H54 (cell line): ENCODE measurements around the gene ZNF92.
"Not testable (repeated sequence)": the region's sequence is repeated elsewhere in the genome, so short reads cannot be mapped to it uniquely, and the experiment has no call there.

Experiments used
- DNase-seq: peaks from one replicate; pipeline ENCODE4 v3.0.0; 2011; ENCODE audit warnings: low spot score, mixed read lengths; ENCODE audit not compliant: insufficient read length
- FAIRE-seq: peaks from 3 replicates; lab custom pipeline; 2011; peaks lifted over from hg19 to GRCh38; lab: Jason Lieb, UNC
- POLR2A ChIP-seq: IDR thresholded peaks from 2 replicates; pipeline ENCODE4 v1.6.1; 2011; ENCODE audit warnings: low read depth, mild to moderate bottlenecking, low read length

The ZNF92 gene

DNA sequence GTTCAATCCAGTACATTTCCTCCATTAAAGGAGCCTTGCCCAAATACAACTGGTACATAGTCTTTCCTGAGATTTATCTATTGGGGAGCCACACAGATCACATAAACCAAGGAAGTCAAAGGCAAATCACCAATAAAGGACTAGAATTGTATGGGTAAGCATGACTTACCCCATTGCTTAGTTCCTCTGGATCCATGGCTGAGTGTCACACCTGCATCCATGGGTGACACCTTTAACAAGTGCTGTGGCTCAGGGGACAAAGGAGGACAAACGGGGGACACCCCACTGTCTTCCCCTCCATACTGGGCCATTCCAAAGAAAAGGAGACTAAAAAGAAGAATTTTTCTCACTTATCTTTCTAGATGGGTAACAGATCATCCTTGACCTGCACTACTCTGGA, 30.4 kb downstream of the ZNF92 start:
- TF ChIP-seq POLR2A = no peak
- FAIRE-seq (no peak), DNase-seq (no peak)

DNA sequence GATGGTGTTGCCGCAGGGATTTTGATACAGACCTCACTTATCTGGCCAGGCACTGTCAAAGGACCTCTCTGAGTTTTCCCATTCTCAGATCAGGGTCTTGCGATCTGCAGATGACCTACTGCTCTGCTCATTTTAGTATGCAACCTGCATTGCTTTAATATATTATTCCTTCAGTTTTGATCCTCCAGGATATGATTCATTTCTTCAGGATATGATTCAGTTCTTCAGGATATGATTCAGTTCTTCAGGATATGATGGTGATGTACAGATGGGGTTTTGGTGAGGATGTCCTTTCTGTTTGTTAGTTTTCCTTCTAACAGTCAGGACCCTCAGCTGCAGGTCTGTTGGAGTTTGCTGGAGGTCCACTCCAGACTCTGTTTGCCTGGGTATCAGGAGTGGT, 33.1 kb downstream of the ZNF92 start:
- not testable (repeated sequence) for FAIRE-seq, DNase-seq

DNA sequence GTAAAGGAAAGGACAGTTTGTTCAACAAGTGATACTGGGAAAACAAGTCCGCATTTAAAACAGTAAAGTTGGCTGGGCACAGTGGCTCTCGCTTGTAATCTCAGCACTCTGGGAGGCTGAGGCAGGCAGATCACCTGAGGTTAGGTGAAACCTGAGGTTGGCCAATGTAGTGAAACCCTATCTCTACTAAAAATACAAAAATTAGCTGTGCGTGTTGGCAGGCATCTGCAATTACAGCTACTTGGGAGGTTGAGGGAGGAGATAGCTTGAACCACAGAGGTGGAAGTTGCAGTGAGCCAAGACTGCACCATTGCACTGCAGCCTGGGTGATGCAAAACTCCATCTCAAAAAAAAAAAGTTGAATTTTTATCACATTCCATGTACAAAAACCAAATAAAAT, 35.7 kb downstream of the ZNF92 start:
- FAIRE-seq = no peak
- DNase-seq = no peak
- TF ChIP-seq POLR2A = no peak

DNA sequence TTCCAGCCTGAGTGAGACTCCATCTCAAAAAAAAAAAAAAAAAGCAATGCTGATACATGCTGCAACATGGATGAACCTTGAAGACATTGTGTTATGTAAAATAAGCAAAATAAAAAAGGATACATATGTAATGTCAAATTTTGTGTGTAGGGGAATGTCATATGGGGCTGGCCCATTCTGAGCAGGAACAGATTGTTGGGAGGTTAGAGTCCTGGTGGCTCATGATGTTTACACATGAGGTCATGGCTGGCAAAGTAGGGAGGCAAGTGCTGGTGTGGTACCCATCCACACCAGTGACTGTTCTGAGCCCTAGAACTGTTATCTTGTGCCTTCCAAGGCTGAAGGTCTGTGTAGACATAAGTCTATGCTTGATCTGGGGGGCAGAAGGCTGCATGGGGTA, 37.6 kb downstream of the ZNF92 start:
- no peak for DNase-seq
- TF ChIP-seq POLR2A = no peak
- FAIRE-seq = no peak

DNA sequence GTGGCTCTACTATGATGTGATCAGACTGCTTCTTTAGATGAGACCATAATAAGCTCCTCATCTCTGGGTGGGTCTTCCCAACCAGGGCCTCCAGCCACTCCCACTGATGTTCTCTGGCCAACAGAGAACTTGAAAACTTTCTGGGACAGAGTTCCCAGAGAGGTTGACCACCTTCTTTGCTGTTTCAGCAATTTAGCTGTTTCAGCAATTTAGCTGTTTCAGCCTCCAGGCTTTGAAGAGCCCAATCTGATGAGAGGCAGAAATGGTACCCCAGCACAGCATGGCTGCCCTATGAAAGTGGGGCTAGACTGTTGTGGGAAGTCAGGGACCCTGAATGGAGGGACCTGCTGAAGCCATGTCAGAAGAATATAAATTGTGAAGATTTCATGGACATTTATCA, 49.0 kb downstream of the ZNF92 start:
- no peak for TF ChIP-seq POLR2A
- no peak for FAIRE-seq

DNA sequence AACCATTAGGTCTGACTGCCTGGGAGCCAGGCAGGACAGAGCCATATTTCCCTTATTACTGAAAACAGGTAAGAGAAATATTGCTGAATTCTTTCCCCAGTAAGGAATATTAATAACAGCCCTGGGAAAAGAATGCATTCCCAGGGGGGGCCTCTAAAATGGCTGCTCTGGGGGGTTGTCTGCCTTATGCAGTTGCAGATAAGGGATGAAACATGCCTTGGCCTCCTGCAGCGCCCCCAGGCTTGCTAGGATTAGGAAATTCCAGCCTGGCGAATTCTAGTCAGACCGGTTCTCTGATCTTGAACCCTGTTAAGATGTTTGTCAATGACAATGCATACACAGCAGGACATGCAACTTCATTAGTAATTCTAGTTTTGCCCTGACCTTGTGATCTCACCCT, 49.6 kb downstream of the ZNF92 start:
- FAIRE-seq, DNase-seq: not testable (repeated sequence)

More for the DNA sequence above, 49.0 kb downstream of the ZNF92 start:
- DNase-seq = no peak

DNA sequence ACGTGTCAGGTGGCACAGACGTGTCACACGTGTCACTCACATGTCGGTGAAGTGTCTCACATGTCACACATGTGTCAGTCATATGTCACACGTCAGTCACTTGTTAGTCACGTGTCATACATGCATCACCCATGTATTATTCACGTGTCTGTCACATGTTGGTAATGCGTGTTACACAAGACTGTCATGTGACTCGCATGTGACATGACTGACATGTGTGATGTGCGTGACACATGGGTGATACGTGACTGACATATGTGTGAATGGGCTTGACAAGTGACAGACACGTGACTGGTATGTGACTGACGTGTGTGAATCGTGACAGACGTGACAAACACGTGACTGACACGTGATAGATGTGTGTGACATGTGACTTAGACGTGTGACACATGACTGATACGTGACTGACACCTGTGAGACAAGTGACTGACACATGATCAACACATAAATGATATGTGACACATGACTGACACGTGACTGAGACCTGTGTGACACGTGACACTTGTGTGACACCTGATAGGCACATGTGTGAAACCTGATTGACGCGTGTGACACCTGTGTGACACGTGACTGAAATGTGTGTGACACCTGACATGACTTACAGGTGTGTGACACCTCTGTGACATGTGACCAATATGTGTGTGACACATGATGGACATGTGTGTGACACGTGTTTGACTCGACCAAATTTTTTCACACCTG, 56.1 kb downstream of the ZNF92 start:
- FAIRE-seq = no peak
- TF ChIP-seq POLR2A = no peak
- no peak for DNase-seq

DNA sequence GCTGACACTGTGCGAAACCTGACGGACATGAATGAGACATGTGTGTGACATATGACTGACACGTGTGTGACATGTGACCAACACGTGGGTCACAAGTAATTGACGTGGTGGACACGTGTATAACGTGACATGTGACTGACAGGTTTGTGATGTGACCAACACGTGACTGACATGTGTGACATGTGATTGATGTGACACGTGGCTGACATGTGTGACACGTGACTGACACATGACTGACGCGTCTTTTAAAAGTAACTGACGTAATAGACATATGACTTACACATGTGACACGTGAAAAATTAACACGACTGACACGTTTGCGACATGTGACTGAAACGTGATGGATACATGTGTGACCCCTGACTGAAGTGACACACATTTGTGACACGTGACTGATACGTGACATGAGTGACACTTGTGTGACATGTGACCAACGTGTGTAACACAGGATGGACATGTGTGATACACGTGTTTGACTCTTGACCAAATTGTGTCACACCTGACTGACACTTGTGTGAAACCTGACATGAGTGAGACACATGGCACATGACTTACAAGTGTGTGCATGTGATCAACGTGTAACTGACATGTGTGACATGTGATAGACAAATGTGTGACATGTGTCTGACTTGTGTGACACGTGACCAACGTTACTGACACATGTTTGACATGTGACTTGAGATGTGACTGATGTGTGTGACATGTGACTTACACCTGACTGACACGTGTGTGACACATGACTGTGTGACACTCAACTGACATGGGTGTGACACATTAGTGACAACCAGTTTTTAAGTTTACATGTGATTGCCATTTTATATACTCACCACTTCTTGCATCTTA, 56.9 kb downstream of the ZNF92 start:
- no peak for TF ChIP-seq POLR2A
- no peak for FAIRE-seq
- DNase-seq = no peak

DNA sequence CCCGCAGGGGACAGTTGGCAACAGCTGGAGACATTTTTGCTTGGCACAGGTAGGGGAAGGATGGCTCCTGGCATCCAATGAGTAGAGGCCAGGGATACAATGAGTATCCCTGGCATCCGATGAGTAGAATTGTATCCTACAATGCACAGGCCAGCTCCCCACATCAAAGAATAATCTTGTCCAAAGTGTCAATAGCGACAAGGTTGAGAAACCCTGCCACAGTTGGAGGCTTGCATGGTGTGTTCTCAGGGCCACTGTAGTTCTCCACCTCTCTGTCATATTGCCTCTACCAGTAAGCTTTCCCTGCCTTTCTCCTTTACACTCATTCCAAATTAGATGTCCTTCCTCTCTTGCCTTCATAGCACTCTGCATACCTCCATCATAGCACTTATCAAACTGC, 60.7 kb downstream of the ZNF92 start:
- no peak for FAIRE-seq
- TF ChIP-seq POLR2A = no peak
- no peak for DNase-seq

DNA sequence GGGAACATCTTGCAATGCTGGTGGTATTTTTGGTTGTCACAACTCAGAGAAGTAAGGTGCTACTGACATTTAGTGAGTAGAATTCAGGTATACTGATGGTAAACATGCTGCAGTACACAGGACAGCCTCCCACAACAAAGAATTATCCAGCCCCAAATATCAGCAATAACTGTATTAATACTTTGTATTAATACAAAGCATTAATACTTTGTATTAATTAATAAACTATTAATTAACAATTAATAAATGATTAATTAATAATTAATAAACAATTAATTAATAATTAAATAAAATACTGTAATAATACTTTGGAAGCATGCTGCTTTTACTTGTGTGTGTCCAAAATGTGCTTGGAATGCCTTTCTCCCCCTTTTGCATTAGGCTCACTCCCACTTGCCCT, 62.5 kb downstream of the ZNF92 start:
- TF ChIP-seq POLR2A = no peak
- DNase-seq (no peak), FAIRE-seq (no peak)

DNA sequence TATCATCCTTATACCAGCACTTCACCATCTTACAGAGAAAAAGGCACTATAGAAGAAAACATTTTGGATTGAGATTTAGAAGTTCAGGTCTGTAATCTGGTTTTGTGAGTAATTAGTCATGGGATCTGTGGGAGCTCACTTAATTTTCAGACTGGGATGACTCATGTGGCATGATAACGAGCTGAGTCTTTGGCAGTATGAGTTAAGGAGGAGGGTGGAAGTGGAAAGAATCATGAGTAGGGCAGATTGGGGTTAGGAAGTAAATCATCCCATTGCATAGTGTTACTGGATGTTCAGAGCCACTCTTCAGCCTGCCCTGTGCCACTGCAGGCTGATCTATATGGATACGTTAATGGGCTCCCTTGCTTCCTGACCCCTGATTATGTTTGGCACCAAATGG, 64.9 kb downstream of the ZNF92 start:
- DNase-seq (no peak), FAIRE-seq (peak; percentile 61)
- TF ChIP-seq POLR2A = no peak

DNA sequence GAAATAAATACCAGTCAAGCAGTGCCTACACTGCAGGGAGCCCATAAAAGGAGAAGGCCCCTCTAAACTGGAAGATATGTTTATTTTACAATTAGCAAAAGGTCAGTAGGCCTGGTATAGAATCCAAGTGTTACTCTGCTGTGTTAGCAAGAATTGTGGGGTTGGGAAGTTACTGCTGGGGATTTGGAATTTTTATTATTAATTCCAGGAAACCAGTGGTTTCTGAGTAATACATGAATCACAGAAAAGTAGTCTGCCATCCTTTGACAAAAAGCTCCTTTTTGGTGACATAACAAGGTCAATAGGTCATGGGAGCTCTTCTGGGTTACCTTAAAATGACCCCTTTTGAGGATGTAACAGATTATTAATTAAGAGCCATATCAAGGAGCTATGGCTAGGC, 67.4 kb downstream of the ZNF92 start:
- no peak for TF ChIP-seq POLR2A
- FAIRE-seq (no peak), DNase-seq (no peak)

DNA sequence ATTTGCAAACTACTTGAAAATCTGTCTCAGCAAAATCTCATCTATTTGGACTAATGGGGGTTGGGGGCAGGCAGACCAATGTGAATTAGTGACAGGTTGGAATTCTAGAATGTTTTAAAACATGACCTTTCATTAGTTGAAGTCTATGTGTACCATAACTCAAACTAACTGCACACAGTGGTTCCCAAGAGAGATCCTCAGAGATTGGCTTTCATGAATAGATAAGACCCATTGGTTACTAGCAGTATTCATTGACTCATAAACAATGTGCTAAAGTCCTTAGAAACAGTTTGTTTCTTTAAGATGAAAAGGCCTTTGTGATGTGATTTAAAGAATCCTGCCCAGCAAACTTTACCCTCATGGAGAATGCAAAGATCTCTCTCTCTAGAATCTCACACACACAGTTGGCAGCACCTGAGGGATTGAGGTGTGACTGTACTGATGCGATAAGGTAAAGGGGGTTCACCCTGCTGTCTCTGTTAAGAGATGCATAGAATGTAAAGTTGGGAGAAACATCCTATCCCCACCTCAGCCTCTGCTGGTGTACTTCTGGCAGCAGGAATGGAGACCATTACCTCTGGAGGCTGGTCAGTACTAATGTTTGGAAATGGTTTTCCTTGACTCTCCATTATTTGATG, 70.7 kb downstream of the ZNF92 start:
- no peak for TF ChIP-seq POLR2A
- DNase-seq (no peak), FAIRE-seq (no peak)
